Islet precursor cell (in vitro differentiated cells): ENCODE measurements around the gene TRPV3.
"Not testable (repeated sequence)": the region's sequence is repeated elsewhere in the genome, so short reads cannot be mapped to it uniquely, and the experiment has no call there.

ENCODE experiments used
- DNase-seq: peaks from one replicate; pipeline ENCODE4 v3.0.0-alpha.2; 2018

TRPV3 gene

GRCh38 chr17:3545151-3545550 lies 12.5 kb downstream of the TRPV3 start:
- DNase-seq, result no peak

GRCh38 chr17:3544365-3544764 lies 13.2 kb downstream of the TRPV3 start:
- DNase-seq, result no peak

GRCh38 chr17:3543453-3543852 lies 14.2 kb downstream of the TRPV3 start:
- no peak for DNase-seq

- DNase-seq, result no peak
Observed at GRCh38 chr17:3542410-3543088, 15.1 kb downstream of the TRPV3 start.

- no peak for DNase-seq
Observed at GRCh38 chr17:3539881-3540540, 17.6 kb downstream of the TRPV3 start.

- DNase-seq, result peak; percentile 51
Observed at GRCh38 chr17:3536716-3537115, 20.9 kb downstream of the TRPV3 start.

GRCh38 chr17:3535253-3535995 lies 22.2 kb downstream of the TRPV3 start:
- DNase-seq, result peak; percentile 89

GRCh38 chr17:3534881-3535252 lies 22.7 kb downstream of the TRPV3 start:
- DNase-seq, result peak; percentile 66

GRCh38 chr17:3533752-3534151 lies 23.9 kb downstream of the TRPV3 start:
- no peak for DNase-seq

- DNase-seq, result peak; percentile 52
Observed at GRCh38 chr17:3532859-3533142, 24.8 kb downstream of the TRPV3 start.

- no peak for DNase-seq
Observed at GRCh38 chr17:3532106-3532858, 25.3 kb downstream of the TRPV3 start.

GRCh38 chr17:3531266-3532101 lies 26.1 kb downstream of the TRPV3 start:
- DNase-seq, result no peak

GRCh38 chr17:3529817-3530741 lies 27.5 kb downstream of the TRPV3 start:
- DNase-seq, result peak; percentile 85

- peak; percentile 86 for DNase-seq
Observed at GRCh38 chr17:3528880-3529511, 28.6 kb downstream of the TRPV3 start.

- no peak for DNase-seq
Observed at GRCh38 chr17:3528403-3528851, 29.2 kb downstream of the TRPV3 start.

- no peak for DNase-seq
Observed at GRCh38 chr17:3527896-3528295, 29.7 kb downstream of the TRPV3 start.

- DNase-seq, result no peak
Observed at GRCh38 chr17:3527468-3527867, 30.1 kb downstream of the TRPV3 start.

- DNase-seq, result no peak
Observed at GRCh38 chr17:3526971-3527370, 30.6 kb downstream of the TRPV3 start.

- no peak for DNase-seq
Observed at GRCh38 chr17:3526491-3526890, 31.1 kb downstream of the TRPV3 start.

- DNase-seq, result no peak
Observed at GRCh38 chr17:3524024-3524423, 33.6 kb downstream of the TRPV3 start.

- not testable (repeated sequence) for DNase-seq
Observed at GRCh38 chr17:3519472-3519871, 38.1 kb downstream of the TRPV3 start.
